ENCODE results near the gene TRPM1. TPM values are rescaled to one million over a fixed set of nuclear protein-coding genes. Genes with fewer than 3 reads are reported as not detected.

Gene TRPM1
- total RNA-seq, 2 donors from 2014 or later = not detected

DNA sequence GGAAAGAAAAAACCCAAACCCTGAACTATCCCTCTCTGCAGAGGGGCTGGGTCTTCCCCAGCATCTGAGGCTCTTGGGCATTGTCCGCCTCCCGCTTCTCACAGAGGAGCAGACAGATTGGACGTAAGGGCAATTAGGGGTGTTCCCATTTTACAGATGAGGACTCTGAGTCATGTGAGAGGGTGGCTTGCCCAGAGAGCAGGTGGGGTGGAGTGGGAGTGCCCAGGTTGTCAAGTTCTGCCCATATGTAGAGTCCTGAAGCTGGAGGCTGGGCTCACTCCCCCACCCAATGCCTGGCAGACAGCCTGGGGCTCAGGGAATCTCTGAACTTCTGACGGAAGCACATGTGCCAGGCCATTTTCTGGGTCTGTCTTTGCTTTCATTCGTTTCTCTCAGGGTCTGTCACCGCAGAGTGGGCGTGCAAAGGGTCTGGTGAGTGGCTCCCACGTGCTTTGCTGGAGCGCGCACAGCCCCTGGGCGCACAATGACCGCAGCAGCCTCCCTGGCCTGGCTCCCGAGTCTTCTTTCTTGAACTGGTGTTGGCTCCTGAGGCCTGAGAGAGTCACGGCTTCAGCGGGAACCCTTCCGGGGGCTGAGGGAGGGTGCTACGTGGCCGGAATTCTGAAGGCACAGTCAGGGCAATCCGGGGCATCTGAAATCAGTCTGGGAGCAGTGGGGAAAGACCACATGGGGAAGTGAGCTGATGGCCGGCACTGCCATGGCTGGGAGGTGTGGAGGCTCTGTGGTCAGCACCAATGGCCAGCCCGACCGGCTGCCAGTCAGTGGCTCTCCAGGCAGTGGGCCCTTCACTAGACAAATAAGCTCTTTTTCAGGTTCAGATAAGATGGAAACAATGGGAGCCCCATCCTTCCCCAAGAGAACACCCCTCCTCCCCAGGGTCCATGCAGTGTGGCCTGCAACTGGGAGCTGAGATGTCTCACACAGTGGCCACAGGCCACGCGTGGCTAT, 1.1 kb upstream of the TRPM1 start:
- no peaks in the 10 kb centered on the region for H3K36me3 ChIP-seq (replicated peaks in 1 of 2; ENCODE audit: insufficient read depth in 1 of 2, low read depth in 2 of 2)
- TF ChIP-seq, protein P1, sequence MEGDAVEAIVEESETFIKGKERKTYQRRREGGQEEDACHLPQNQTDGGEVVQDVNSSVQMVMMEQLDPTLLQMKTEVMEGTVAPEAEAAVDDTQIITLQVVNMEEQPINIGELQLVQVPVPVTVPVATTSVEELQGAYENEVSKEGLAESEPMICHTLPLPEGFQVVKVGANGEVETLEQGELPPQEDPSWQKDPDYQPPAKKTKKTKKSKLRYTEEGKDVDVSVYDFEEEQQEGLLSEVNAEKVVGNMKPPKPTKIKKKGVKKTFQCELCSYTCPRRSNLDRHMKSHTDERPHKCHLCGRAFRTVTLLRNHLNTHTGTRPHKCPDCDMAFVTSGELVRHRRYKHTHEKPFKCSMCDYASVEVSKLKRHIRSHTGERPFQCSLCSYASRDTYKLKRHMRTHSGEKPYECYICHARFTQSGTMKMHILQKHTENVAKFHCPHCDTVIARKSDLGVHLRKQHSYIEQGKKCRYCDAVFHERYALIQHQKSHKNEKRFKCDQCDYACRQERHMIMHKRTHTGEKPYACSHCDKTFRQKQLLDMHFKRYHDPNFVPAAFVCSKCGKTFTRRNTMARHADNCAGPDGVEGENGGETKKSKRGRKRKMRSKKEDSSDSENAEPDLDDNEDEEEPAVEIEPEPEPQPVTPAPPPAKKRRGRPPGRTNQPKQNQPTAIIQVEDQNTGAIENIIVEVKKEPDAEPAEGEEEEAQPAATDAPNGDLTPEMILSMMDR (IDR thresholded peaks at IDR 0.05) = no peak
- TF ChIP-seq POLR2A (IDR thresholded peaks at IDR 0.05) = no peak
- H3K4me3 ChIP-seq = no peak overlapping the region
- no peak for DNase-seq
- no peaks in the 10 kb centered on the region for H3K9me3 ChIP-seq
- H3K27ac ChIP-seq = no peak overlapping the region
- no peak for ATAC-seq
- WGBS, 2 donors = 88 to 93% methylated on average over 22 to 24 of the region's 24 CpGs
- intact Hi-C loops (cut with DNase I) = no loop called here
- peaks cover 22% of the 10 kb centered on the region for H3K4me1 ChIP-seq
- no peaks in the 10 kb centered on the region for H3K27me3 ChIP-seq

DNA sequence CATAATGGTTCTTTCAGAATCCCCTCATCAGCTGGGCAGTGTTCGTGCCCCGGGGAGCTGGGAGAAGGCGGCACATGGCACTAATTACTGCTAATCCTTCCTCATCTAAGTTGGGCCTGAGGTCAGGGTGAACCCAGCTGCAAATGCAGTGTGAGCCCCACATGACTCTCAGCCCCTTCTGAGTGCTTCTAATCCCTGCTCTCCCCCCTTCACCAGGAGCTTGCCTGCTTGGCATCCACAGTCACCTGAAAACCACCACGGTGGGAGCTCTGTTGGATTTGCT, 455 bp upstream of the TRPM1 start:
- WGBS, 2 donors = 77 to 86% methylated on average over 3 to 4 of the region's 4 CpGs
- H3K27me3 ChIP-seq = no peaks in the 10 kb centered on the region
- no peak overlapping the region for H3K4me3 ChIP-seq
- no peak for DNase-seq
- TF ChIP-seq, protein P1 (IDR thresholded peaks at IDR 0.05) = no peak
- TF ChIP-seq POLR2A (IDR thresholded peaks at IDR 0.05) = no peak
- no peak overlapping the region for H3K27ac ChIP-seq
- H3K4me1 ChIP-seq = peaks cover 22% of the 10 kb centered on the region
- H3K36me3 ChIP-seq (replicated peaks in 1 of 2; ENCODE audit: insufficient read depth in 1 of 2, low read depth in 2 of 2) = no peaks in the 10 kb centered on the region
- H3K9me3 ChIP-seq = no peaks in the 10 kb centered on the region
- ATAC-seq = no peak
- intact Hi-C loops (cut with DNase I) = no loop called here

DNA sequence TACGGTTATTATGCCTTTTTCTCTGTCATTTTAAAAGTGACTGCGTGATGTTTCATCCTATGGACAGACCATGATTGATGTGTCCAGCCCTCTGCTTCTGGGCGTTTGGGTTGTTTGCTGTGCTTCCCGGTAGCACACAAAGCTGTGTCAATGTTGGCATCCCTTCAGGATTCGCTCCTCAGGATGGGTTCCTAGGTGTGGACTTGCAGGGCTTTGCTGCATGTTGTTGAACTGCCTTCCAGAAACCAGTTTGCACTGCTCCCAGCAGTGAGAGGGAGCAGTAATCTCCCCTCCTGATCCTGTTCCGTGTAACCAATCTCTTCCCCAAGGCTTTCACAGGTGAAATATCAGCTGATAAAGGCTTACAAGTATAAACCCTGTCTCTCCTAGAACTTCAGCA, 787 bp downstream of the TRPM1 start:
- H3K27ac ChIP-seq = no peak overlapping the region

DNA sequence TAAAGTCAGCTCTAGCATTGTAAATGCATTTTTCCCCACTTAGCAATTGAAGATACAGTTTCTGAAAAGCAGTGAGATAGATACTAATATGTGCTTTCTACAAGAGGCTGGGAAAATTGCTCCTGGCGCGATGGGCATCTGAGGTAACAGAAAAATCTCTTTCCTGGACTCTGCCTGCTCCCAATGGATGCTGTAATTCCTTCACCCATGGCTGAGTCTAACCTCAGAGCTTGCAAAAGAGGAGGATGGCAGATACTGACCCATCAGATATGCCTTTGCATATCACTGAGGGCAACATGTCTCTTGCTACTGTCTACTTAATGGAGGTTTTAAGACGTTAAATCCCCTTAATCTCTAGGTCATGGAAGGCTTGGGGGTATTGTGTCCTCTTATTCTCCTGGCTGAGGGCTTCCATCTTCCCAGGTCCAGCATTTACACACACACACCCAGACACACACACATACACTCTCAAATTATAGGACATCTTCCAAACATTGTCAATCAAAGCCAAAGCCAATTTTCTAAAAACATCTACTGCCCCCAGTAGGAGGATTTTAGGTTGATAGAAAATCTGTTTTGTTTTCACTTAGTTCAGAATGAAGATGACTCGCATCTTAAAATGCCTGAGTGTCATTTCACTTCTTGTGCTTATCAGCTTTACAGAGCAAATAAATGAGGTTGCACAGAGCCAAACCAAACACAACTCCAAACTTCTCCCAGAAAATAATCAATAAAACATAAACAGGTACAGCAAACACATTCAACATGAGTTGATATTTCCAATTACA, 2.4 kb downstream of the TRPM1 start:
- no peaks in the 10 kb centered on the region for H3K36me3 ChIP-seq (replicated peaks in 1 of 2; ENCODE audit: insufficient read depth in 1 of 2, low read depth in 2 of 2)
- ATAC-seq (peak; percentile 40), DNase-seq (no peak)
- no peak overlapping the region for H3K27ac ChIP-seq
- H3K27me3 ChIP-seq = no peaks in the 10 kb centered on the region
- 37 to 42% methylated on average over 4 of the region's 4 CpGs for WGBS, 2 donors
- H3K9me3 ChIP-seq = no peaks in the 10 kb centered on the region
- no peak overlapping the region for H3K4me3 ChIP-seq
- intact Hi-C loops (cut with DNase I) = no loop called here
- TF ChIP-seq, protein P1 (IDR thresholded peaks at IDR 0.05) = peak in 1 of 7 experiments; percentile 13
- TF ChIP-seq POLR2A (IDR thresholded peaks at IDR 0.05) = no peak
- peaks cover 22% of the 10 kb centered on the region for H3K4me1 ChIP-seq

More for the DNA sequence above, 787 bp downstream of the TRPM1 start:
- Histone ChIP-seq H3K36me3 (replicated peaks in 1 of 2; ENCODE audit: insufficient read depth in 1 of 2, low read depth in 2 of 2) (no peaks in the 10 kb centered on the region), H3K4me3 (no peak overlapping the region), H3K4me1 (peaks cover 22% of the 10 kb centered on the region), H3K9me3 (no peaks in the 10 kb centered on the region), H3K27me3 (no peaks in the 10 kb centered on the region)
- DNase-seq (no peak), ATAC-seq (no peak)
- WGBS, 2 donors = 67 to 72% methylated on average over 6 of the region's 6 CpGs
- intact Hi-C loops (cut with DNase I) = no loop called here
- no peak for TF ChIP-seq POLR2A (IDR thresholded peaks at IDR 0.05)

DNA sequence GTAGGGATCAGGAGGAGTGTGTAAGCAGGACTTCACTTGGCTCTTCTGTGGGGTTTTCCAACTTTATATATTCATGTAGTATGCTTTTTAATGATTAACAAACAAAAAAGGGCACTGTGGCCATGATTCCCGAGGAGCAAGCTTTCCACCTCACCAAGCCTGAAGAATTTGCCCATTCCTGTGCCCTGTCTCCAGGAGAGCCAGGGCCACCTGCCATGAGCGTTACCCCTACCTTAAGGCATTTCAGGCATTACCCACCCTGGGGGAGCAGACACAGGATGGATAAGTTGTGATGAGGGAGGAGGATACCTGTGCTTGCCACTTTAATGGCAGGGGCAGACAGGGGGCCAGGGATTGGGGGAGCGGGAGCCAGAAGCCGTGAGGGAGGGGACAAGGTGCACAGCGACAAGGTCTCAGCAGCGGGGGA, 3.0 kb downstream of the TRPM1 start:
- intact Hi-C loops (cut with DNase I) = no loop called here
- H3K27ac ChIP-seq = no peak overlapping the region
- no peak for DNase-seq
- peaks cover 22% of the 10 kb centered on the region for H3K4me1 ChIP-seq
- H3K36me3 ChIP-seq (replicated peaks in 1 of 2; ENCODE audit: insufficient read depth in 1 of 2, low read depth in 2 of 2) = no peaks in the 10 kb centered on the region
- H3K9me3 ChIP-seq = no peaks in the 10 kb centered on the region
- ATAC-seq = no peak
- H3K4me3 ChIP-seq = no peak overlapping the region
- TF ChIP-seq, protein P1 (IDR thresholded peaks at IDR 0.05) = no peak
- no peak for TF ChIP-seq POLR2A (IDR thresholded peaks at IDR 0.05)
- H3K27me3 ChIP-seq = no peaks in the 10 kb centered on the region
- WGBS, 2 donors = 46 to 51% methylated on average over 6 of the region's 6 CpGs

Data from body of pancreas (tissue), 4 donors.